Activated T-helper 2 cell treated with anti-CD3 and anti-CD28 coated beads, Interferon-gamma antibody, Interleukin-2, Interleukin-4, amounts not matched to agents 10 μg/mL and 5 μg/mL and 100 μg/mL, durations not matched to agents 14 hours and 24 hours and 36 hours (primary cell): ENCODE measurements around the gene KLK12. TPM values are rescaled to one million over a fixed set of nuclear protein-coding genes. Genes with fewer than 3 reads are reported as not detected.

Experiments used
- DNase-seq: peaks from one replicate; pipeline ENCODE4 v3.0.0; 2021; ENCODE audit warnings: low spot score
- H3K27ac Mint-ChIP-seq: one replicate; pipeline ENCODE4 v1.8.0; 2021; ENCODE audit warnings: mixed read lengths
- H3K27me3 Mint-ChIP-seq: one replicate; pipeline ENCODE4 v1.8.0; 2021; ENCODE audit warnings: low read depth, mixed read lengths
- H3K36me3 Mint-ChIP-seq: one replicate; pipeline ENCODE4 v1.8.0; 2021; ENCODE audit warnings: low read depth, mixed read lengths
- H3K4me1 Mint-ChIP-seq: one replicate; pipeline ENCODE4 v1.8.0; 2021; ENCODE audit warnings: low read depth, mixed read lengths
- H3K4me3 Mint-ChIP-seq: one replicate; pipeline ENCODE4 v1.8.0; 2021; ENCODE audit warnings: low read depth, mild to moderate bottlenecking, moderate library complexity, mixed read lengths
- H3K9me3 Mint-ChIP-seq: one replicate; pipeline ENCODE4 v1.8.0; 2021; ENCODE audit warnings: mixed read lengths
- intact Hi-C: fragments of 100-400 bp; cut with micrococcal nuclease; formaldehyde crosslinking; loops from one replicate; pipeline ENCODE4 v1.15.1; 2023
- total RNA-seq: library from RNA; stranded (reverse); gene quantifications from 2 replicates; pipeline ENCODE4 v1.2.3, GENCODE V29; 2022

KLK12 gene
- total RNA-seq, 1 donor from 2014 or later, result not detected

DNA sequence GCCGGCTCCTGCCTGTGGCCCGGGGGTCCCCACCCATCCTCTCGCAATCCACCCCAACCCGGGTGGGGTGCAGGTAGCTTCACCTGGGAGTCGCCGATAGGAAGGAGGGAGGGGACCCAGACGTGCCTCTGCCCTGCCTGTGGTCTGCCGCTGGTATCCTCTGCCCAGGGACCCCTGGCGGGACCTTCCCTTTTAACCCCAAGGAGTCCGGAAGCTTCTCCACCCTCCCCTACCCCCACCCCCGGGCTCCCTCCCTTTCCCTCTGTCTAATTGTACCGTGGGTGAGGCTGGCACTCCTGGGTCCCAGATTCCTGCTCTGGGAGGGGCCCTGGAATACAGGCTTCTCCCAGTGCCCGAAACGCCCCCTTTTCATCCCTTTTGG lies 15.3 kb downstream of the KLK12 start, which contains the start of gene KLK10:
KLK10 (minus strand) TSS at position 166 of the 382 bp plus-strand sequence. CDS start 579 bp downstream, outside the sequence.
- peaks cover 6% of the 10 kb centered on the region for H3K4me1 Mint-ChIP-seq
- H3K27ac Mint-ChIP-seq, result no peak within 1 kb of the TSS
- H3K9me3 Mint-ChIP-seq, result no peaks in the 10 kb centered on the region
- DNase-seq, result no peak
- intact Hi-C loops, result no loop called here
- no peak within 1 kb of the TSS for H3K4me3 Mint-ChIP-seq
- peaks cover 48% of the 10 kb centered on the region for H3K27me3 Mint-ChIP-seq
- no peaks in the 10 kb centered on the region for H3K36me3 Mint-ChIP-seq

DNA sequence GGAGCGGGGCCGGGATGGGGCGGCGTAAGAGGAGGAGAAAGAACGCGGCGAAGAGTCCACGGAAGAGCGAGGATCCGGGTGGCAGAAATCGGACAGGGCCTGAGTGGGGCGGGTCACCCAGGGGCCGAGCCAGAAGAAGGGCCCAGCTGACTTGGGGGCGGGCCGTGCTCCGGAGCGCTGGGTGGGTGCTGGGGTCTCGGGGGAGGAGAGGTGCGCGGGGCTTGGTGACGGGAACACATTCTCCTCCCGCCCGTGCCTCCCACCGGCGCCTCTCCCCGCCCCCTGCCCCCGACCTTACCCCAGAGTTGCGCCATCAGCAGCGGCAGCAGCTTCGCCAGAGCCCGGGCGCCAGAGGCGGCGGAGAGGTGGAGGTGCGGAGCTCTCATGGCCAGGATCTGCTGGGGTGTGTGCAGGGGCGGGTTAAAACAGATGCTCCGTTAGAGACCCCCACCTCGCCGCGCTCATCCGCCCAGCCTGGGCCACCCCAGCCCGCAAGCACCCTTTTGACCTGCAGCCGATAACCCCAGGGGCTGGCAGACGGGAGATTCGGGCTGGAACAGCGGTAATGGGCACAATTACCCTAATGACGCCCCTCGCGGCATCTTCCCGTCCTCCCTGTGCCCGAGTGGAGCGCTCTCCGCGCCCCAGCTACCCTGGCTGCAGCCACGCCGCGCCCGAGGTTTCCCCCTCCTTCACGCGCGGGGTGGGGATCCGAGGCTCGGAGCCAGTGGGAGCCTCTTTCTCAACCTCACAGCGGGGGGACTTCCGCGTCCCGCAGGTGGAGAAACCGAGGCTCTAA lies 15.9 kb downstream of the KLK12 start:
- no peaks in the 10 kb centered on the region for H3K9me3 Mint-ChIP-seq
- intact Hi-C loops, result no loop called here
- no peaks in the 10 kb centered on the region for H3K36me3 Mint-ChIP-seq
- DNase-seq, result no peak
- H3K4me3 Mint-ChIP-seq, result no peak overlapping the region
- H3K27me3 Mint-ChIP-seq, result peaks cover 48% of the 10 kb centered on the region
- peaks cover 11% of the 10 kb centered on the region for H3K4me1 Mint-ChIP-seq
- H3K27ac Mint-ChIP-seq, result no peak overlapping the region

DNA sequence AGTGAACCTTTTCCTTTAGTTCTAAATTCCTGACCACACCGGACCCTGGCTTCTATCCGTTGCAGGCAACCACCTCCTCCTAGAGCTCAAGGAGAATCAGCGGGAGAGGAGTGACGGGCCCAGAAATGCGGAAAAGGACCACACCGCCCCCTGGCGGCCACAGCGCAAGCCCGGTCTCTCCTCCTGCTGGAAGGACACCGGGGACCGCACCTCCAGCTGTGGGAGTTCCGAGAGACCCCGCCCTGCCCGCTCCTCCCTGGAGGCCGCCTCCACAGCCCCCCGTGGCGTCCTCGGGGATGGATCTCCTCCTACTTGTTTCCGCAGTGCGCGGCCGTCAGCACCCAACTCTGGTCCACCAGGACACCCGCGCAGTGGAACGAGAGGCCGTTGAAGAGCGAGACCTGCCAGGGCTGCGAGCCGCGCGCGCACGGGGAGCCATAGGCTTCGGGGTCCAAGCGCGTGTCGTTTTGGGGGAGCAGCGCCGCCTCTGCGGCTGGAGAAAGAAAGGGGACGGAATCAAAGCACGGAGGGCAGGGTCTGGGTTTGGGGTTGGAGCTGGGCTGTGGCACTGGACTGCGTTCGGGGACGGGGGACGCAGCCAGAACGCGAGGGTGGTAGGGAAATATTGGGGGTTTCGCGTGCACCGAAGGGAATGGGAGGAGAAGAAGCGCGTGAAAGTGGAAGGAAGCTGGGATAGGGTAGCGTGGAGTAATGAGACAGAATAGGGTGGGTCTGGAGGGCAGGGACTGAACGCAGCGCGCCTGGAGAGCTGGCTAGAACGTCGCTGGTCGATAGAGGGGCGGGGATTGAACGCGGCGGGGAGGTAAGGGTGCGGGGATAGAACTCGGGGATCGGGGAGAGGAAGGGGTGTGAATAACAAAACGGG lies 17.8 kb downstream of the KLK12 start:
- Mint-ChIP-seq H3K4me3 (no peak overlapping the region), H3K27ac (no peak overlapping the region), H3K27me3 (peaks cover 43% of the 10 kb centered on the region), H3K36me3 (no peaks in the 10 kb centered on the region), H3K9me3 (no peaks in the 10 kb centered on the region), H3K4me1 (peaks cover 12% of the 10 kb centered on the region)
- intact Hi-C loops, result no loop called here
- no peak for DNase-seq

GRCh38 chr19:51015691-51016267 lies 19.0 kb downstream of the KLK12 start:
- Mint-ChIP-seq H3K9me3 (no peaks in the 10 kb centered on the region), H3K4me1 (peaks cover 12% of the 10 kb centered on the region), H3K27me3 (peaks cover 43% of the 10 kb centered on the region), H3K4me3 (no peak overlapping the region), H3K27ac (no peak overlapping the region), H3K36me3 (no peaks in the 10 kb centered on the region)
- intact Hi-C loops, result no loop called here
- no peak for DNase-seq

- H3K4me1 Mint-ChIP-seq, result peaks cover 9% of the 10 kb centered on the region
- H3K36me3 Mint-ChIP-seq, result no peaks in the 10 kb centered on the region
- no peak overlapping the region for H3K4me3 Mint-ChIP-seq
- intact Hi-C loops, result no loop called here
- no peaks in the 10 kb centered on the region for H3K9me3 Mint-ChIP-seq
- peaks cover 33% of the 10 kb centered on the region for H3K27me3 Mint-ChIP-seq
- no peak for DNase-seq
- H3K27ac Mint-ChIP-seq, result no peak overlapping the region
Measured at GRCh38 chr19:51014242-51014641, 20.6 kb downstream of the KLK12 start.

- H3K27me3 Mint-ChIP-seq, result peaks cover 24% of the 10 kb centered on the region
Measured at GRCh38 chr19:51012661-51013190, 22.1 kb downstream of the KLK12 start.

DNA sequence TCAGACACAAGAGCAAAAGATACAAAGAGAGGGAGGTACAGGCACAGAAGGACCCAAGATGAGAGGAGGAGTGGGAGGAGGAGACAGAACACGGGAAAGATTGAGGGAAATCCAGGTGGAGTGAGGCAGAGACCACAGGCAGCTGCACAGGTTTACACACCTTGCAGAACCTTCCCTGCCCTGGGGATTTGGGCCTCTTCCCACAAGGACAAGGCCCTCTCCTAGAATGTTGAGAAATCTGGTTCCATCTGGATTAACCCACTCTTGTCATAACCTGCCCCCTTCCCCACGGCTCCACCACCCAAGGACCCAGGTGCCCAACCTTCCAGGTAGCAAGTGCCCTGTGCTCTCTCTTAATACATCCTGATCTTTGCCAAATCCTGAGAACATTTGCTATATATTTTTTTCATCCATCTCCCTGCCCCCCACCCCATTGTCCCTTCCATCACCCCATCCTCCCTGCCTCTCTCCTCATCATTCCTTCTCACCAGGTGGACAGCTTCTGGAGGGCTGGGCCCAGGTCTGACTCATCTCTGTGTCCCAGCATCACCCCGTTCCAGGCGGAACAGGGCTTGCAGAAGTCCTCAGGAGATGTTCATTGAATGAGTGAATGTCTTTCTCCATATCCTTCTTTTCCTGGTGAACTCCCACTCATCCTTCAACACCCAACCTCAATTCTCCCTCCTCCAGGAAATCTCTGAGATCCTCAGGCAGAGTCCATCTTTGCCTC lies 24.6 kb downstream of the KLK12 start:
- no peak overlapping the region for H3K27ac Mint-ChIP-seq
- H3K36me3 Mint-ChIP-seq, result no peaks in the 10 kb centered on the region
- peaks cover 7% of the 10 kb centered on the region for H3K27me3 Mint-ChIP-seq
- H3K4me1 Mint-ChIP-seq, result peaks cover 9% of the 10 kb centered on the region
- no peaks in the 10 kb centered on the region for H3K9me3 Mint-ChIP-seq
- H3K4me3 Mint-ChIP-seq, result no peak overlapping the region
- intact Hi-C loops, result no loop called here
- no peak for DNase-seq

More at GRCh38 chr19:51012661-51013190, 22.1 kb downstream of the KLK12 start:
- Mint-ChIP-seq H3K9me3 (no peaks in the 10 kb centered on the region), H3K4me1 (peaks cover 9% of the 10 kb centered on the region), H3K4me3 (no peak overlapping the region), H3K27ac (no peak overlapping the region), H3K36me3 (no peaks in the 10 kb centered on the region)
- intact Hi-C loops, result no loop called here
- DNase-seq, result no peak

- H3K4me1 Mint-ChIP-seq, result peaks cover 4% of the 10 kb centered on the region
- no peaks in the 10 kb centered on the region for H3K36me3 Mint-ChIP-seq
- H3K27me3 Mint-ChIP-seq, result peaks cover 3% of the 10 kb centered on the region
- no peak overlapping the region for H3K27ac Mint-ChIP-seq
- H3K9me3 Mint-ChIP-seq, result no peaks in the 10 kb centered on the region
- no peak overlapping the region for H3K4me3 Mint-ChIP-seq
- no peak for DNase-seq
- intact Hi-C loops, result no loop called here
Measured at GRCh38 chr19:51009061-51009891, 25.5 kb downstream of the KLK12 start.

DNA sequence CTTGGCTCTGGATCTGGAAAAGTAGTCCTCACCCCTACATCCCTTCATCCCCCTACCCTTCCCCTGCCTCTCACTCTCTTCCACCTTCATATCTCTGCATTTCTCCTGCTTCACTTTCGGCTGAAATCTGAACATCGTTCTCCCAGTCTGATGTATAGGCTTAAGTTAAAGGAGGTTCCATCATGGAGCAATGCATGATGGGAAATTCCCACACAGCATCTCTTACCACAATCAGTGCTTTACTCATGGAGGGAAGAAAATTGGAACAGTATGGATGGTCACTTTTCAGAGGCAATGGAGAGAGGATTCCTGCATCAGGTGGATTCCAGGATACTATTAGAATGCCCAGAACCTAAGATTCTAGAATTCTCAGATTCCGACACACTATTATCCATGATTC lies 27.3 kb downstream of the KLK12 start:
- H3K27ac Mint-ChIP-seq, result no peak overlapping the region
- intact Hi-C loops, result no loop called here
- H3K27me3 Mint-ChIP-seq, result peaks cover 3% of the 10 kb centered on the region
- H3K9me3 Mint-ChIP-seq, result no peaks in the 10 kb centered on the region
- no peak for DNase-seq
- H3K36me3 Mint-ChIP-seq, result no peaks in the 10 kb centered on the region
- H3K4me1 Mint-ChIP-seq, result no peaks in the 10 kb centered on the region
- H3K4me3 Mint-ChIP-seq, result no peak overlapping the region

- Mint-ChIP-seq H3K9me3 (no peaks in the 10 kb centered on the region), H3K36me3 (no peaks in the 10 kb centered on the region), H3K27me3 (peaks cover 3% of the 10 kb centered on the region), H3K4me1 (no peaks in the 10 kb centered on the region), H3K4me3 (no peak overlapping the region), H3K27ac (no peak overlapping the region)
- intact Hi-C loops, result no loop called here
- no peak for DNase-seq
Measured at GRCh38 chr19:51006406-51006805, 28.4 kb downstream of the KLK12 start.

GRCh38 chr19:51005248-51005647 lies 29.6 kb downstream of the KLK12 start:
- intact Hi-C loops, result no loop called here
- DNase-seq, result no peak
- Mint-ChIP-seq H3K4me3 (no peak overlapping the region), H3K9me3 (no peaks in the 10 kb centered on the region), H3K27ac (no peak overlapping the region), H3K4me1 (no peaks in the 10 kb centered on the region), H3K27me3 (peaks cover 3% of the 10 kb centered on the region), H3K36me3 (no peaks in the 10 kb centered on the region)
